Breast epithelium (tissue), 4 donors: Measurements from ENCODE around the gene KCNIP1. TPM values are rescaled to one million over a fixed set of nuclear protein-coding genes. Genes with fewer than 3 reads are reported as not detected.
A peak's percentile ranks its signal among the peaks of the same experiment; 100 is the strongest.

Source experiments
- DNase-seq, 2 donors: peaks; one replicate each; pipeline ENCODE4 v3.0.0-alpha.2; 2019; ENCODE audit warnings: low spot score in 2 of 2
- H3K27ac ChIP-seq, 2 donors: fragments of 200-600 bp; sonication (generic) in 1 of 2; one replicate each; pipeline ENCODE4 v1.5.1; 2016 to 2019; ENCODE audit warnings: mild to moderate bottlenecking in 1 of 2
- H3K27me3 ChIP-seq, 2 donors: fragments of 200-600 bp; sonication (generic) in 1 of 2; one replicate each; pipeline versions ENCODE4 v1.5.1 to v1.6.0; 2017 to 2019; ENCODE audit warnings: control low read depth in 1 of 2, mild to moderate bottlenecking in 1 of 2
- H3K36me3 ChIP-seq: fragments of 200-600 bp; one replicate; pipeline ENCODE4 v1.5.1; 2019
- H3K4me1 ChIP-seq, 2 donors: fragments of 200-600 bp; sonication (generic); one replicate each; pipeline ENCODE4 v1.5.1; 2016 to 2019; ENCODE audit warnings: control low read depth in 1 of 2
- H3K4me3 ChIP-seq, 3 donors: fragments of 200-600 bp; sonication (generic); 1 replicate in 2 of 3; 2 replicates in 1 of 3; pipeline ENCODE4 v1.5.1; 2016 to 2019; ENCODE audit warnings: mild to moderate bottlenecking in 3 of 3, moderate library complexity in 2 of 3
- H3K9me3 ChIP-seq, 2 donors: fragments of 200-600 bp; sonication (generic) in 1 of 2; one replicate each; pipeline ENCODE4 v1.5.1; 2016 to 2019; ENCODE audit warnings: control low read depth in 1 of 2
- POLR2A ChIP-seq: fragments of 450-650 bp; IDR thresholded peaks from one replicate; pipeline ENCODE4 v1.6.1; 2016; ENCODE audit warnings: antibody characterized with exemption, mild to moderate bottlenecking, moderate library complexity
- POLR2AphosphoS5 ChIP-seq, 3 donors: sonication (generic); formaldehyde crosslinking; IDR thresholded peaks; one replicate each; pipeline ENCODE4 v1.6.1; 2017; ENCODE audit warnings: antibody characterized with exemption in 3 of 3
- intact Hi-C: fragments of 100-400 bp; cut with DNase I; formaldehyde crosslinking; loops from one replicate; pipeline ENCODE4 v1.15.1; 2023; ENCODE audit warnings: low total_unique reads
- total RNA-seq, 3 donors: library from RNA; depleted of rRNA; stranded (reverse); fragments of >200 nt; gene quantifications; one replicate each; pipeline ENCODE4 v1.1.0, GENCODE V29; 2016
- TF ChIP-seq, protein P1 (sequence below), 3 donors: fragments of 450-650 bp; IDR thresholded peaks; one replicate each; pipeline ENCODE4 v1.5.1; 2016 to 2017; ENCODE audit warnings: antibody characterized with exemption in 3 of 3, mild to moderate bottlenecking in 3 of 3, moderate library complexity in 3 of 3

The KCNIP1 gene
- total RNA-seq, 3 donors from 2014 or later: 1.0 to 1.6 TPM; not detected in 1

- no peaks in the 10 kb centered on the region for H3K27me3 ChIP-seq
- no peaks in the 10 kb centered on the region for H3K36me3 ChIP-seq
- no peak for DNase-seq
- H3K27ac ChIP-seq: no peak overlapping the region
- TF ChIP-seq POLR2A (no peak), POLR2AphosphoS5 (IDR thresholded peaks at IDR 0.05) (no peak)
- TF ChIP-seq, protein P1, sequence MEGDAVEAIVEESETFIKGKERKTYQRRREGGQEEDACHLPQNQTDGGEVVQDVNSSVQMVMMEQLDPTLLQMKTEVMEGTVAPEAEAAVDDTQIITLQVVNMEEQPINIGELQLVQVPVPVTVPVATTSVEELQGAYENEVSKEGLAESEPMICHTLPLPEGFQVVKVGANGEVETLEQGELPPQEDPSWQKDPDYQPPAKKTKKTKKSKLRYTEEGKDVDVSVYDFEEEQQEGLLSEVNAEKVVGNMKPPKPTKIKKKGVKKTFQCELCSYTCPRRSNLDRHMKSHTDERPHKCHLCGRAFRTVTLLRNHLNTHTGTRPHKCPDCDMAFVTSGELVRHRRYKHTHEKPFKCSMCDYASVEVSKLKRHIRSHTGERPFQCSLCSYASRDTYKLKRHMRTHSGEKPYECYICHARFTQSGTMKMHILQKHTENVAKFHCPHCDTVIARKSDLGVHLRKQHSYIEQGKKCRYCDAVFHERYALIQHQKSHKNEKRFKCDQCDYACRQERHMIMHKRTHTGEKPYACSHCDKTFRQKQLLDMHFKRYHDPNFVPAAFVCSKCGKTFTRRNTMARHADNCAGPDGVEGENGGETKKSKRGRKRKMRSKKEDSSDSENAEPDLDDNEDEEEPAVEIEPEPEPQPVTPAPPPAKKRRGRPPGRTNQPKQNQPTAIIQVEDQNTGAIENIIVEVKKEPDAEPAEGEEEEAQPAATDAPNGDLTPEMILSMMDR (IDR thresholded peaks at IDR 0.05): no peak
- intact Hi-C loops: no loop called here
- H3K4me3 ChIP-seq: no peak overlapping the region
- H3K9me3 ChIP-seq: no peaks in the 10 kb centered on the region
- peaks cover 0 to 7% of the 10 kb centered on the region in 2 donors for H3K4me1 ChIP-seq
Measured at GRCh38 chr5:170596482-170597044, 92.7 kb downstream of the KCNIP1 start.

GRCh38 chr5:170597109-170597751 lies 93.4 kb downstream of the KCNIP1 start:
- peak overlapping the region in 1 of 2 donors; percentile 32 for H3K27ac ChIP-seq
- no peak for DNase-seq
- TF ChIP-seq POLR2AphosphoS5 (IDR thresholded peaks at IDR 0.05) (no peak), POLR2A (no peak)
- TF ChIP-seq, protein P1 (IDR thresholded peaks at IDR 0.05): no peak
- peak overlapping the region in 2 of 3 donors; percentile 10 to 39 for H3K4me3 ChIP-seq
- H3K4me1 ChIP-seq: peaks cover 0 to 7% of the 10 kb centered on the region in 2 donors
- no peaks in the 10 kb centered on the region for H3K27me3 ChIP-seq
- no peaks in the 10 kb centered on the region for H3K36me3 ChIP-seq
- intact Hi-C loops: no loop called here
- H3K9me3 ChIP-seq: no peaks in the 10 kb centered on the region

- Histone ChIP-seq H3K4me3 (peak overlapping the region in 2 of 3 donors; percentile 10 to 44), H3K9me3 (no peaks in the 10 kb centered on the region)
- DNase-seq: no peak
Measured at GRCh38 chr5:170597872-170598271, 94.1 kb downstream of the KCNIP1 start.

DNA sequence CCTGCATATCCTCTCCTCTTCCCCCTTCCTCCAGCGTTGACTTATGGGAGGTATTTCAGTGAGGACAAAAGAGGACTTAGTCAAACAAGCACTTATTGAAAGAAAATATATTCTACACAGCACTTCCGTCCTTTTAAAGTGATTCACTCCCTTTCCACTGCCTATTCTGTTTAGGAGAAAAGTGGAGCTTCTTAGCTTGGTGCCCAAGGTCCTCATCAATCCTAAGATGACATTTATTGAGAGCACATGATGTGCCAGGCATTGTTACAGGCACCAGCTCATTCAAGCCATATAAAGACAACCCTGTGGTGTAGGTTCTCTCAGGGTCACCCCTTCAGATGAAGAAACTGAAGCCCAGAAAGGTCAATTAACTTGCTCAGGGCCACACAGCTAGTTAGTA lies 95.9 kb downstream of the KCNIP1 start:
- intact Hi-C loops: no loop called here

More at GRCh38 chr5:170597872-170598271, 94.1 kb downstream of the KCNIP1 start:
- Histone ChIP-seq H3K27me3 (no peaks in the 10 kb centered on the region), H3K4me1 (peaks cover 0 to 7% of the 10 kb centered on the region in 2 donors), H3K36me3 (no peaks in the 10 kb centered on the region), H3K27ac (no peak overlapping the region)
- intact Hi-C loops: no loop called here
- no peak for TF ChIP-seq POLR2AphosphoS5 (IDR thresholded peaks at IDR 0.05)
- no peak for TF ChIP-seq POLR2A
- TF ChIP-seq, protein P1 (IDR thresholded peaks at IDR 0.05): no peak

GRCh38 chr5:170601619-170602018 lies 97.8 kb downstream of the KCNIP1 start:
- Histone ChIP-seq H3K36me3 (no peaks in the 10 kb centered on the region), H3K4me1 (peaks cover 0 to 7% of the 10 kb centered on the region in 2 donors), H3K4me3 (no peak overlapping the region), H3K27ac (no peak overlapping the region), H3K9me3 (no peaks in the 10 kb centered on the region), H3K27me3 (no peaks in the 10 kb centered on the region)
- no peak for TF ChIP-seq POLR2AphosphoS5 (IDR thresholded peaks at IDR 0.05)
- TF ChIP-seq POLR2A: no peak
- TF ChIP-seq, protein P1 (IDR thresholded peaks at IDR 0.05): no peak
- intact Hi-C loops: no loop called here
- DNase-seq: no peak

More for the DNA sequence above, 95.9 kb downstream of the KCNIP1 start:
- Histone ChIP-seq H3K4me3 (no peak overlapping the region), H3K4me1 (peaks cover 0 to 7% of the 10 kb centered on the region in 2 donors), H3K27me3 (no peaks in the 10 kb centered on the region), H3K36me3 (no peaks in the 10 kb centered on the region), H3K9me3 (no peaks in the 10 kb centered on the region), H3K27ac (no peak overlapping the region)
- no peak for DNase-seq
- TF ChIP-seq, protein P1 (IDR thresholded peaks at IDR 0.05): no peak
- TF ChIP-seq POLR2AphosphoS5 (IDR thresholded peaks at IDR 0.05) (no peak), POLR2A (no peak)
